ENCODE measurements around the gene ACTMAP.
"Not testable (repeated sequence)": the region's sequence is repeated elsewhere in the genome, so short reads cannot be mapped to it uniquely, and the experiment has no call there.

The ACTMAP gene

DNA sequence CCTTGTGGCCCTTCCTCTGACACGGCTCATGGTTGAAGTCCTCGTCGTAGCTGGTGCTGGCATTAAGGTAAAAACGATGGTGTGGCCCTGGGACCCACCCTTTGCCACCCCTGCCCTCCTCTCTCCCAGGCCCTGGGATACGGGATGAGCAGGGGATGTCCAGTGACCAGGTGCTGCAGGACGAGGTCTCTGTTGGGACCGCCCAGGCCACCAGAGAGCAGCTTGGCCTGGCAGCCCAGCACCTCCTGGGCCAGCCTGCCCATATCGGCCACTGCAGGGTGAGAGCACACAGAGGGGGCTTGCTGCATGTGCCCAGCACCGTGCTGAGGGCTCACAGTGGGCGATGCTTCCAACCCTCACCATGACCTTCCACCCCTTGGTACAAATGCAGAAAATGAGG, 6.4 kb downstream of the ACTMAP start:
- peaks cover 5% of the 10 kb centered on the region for H3K4me1 Mint-ChIP-seq (ENCODE audit: low read depth)
- no peaks in the 10 kb centered on the region for H3K27me3 Mint-ChIP-seq (ENCODE audit: low read depth)
- H3K4me3 Mint-ChIP-seq: no peak overlapping the region
- no peak overlapping the region for H3K27ac Mint-ChIP-seq
- DNase-seq (ENCODE audit: low spot score): no peak
- peaks cover under 1% of the 10 kb centered on the region for H3K36me3 Mint-ChIP-seq (ENCODE audit: low read depth)
- no peaks in the 10 kb centered on the region for H3K9me3 Mint-ChIP-seq

DNA sequence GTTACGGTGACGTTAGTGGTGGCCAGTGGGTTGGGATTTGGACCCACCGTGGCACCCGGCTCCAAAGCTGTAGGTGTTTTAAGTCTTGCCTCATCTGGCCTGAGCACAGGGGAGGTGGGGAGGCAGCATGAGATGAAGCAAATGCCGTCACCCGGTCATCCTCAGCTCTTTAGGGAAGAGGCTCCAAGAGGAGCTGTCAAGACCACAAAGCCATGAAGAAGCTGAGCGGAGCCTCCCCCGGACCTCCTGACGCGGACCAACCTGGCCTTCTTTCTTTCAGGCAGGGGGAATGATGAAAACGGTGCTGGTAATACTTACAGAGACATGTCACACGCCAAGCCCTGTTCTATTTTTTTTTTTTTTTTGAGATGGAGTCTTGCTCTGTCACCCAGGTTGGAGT, 7.4 kb downstream of the ACTMAP start:
- Mint-ChIP-seq H3K9me3 (no peaks in the 10 kb centered on the region), H3K27me3 (ENCODE audit: low read depth) (no peaks in the 10 kb centered on the region), H3K36me3 (ENCODE audit: low read depth) (peaks cover 4% of the 10 kb centered on the region), H3K27ac (no peak overlapping the region), H3K4me1 (ENCODE audit: low read depth) (peaks cover 3% of the 10 kb centered on the region), H3K4me3 (no peak overlapping the region)
- no peak for DNase-seq (ENCODE audit: low spot score)

DNA sequence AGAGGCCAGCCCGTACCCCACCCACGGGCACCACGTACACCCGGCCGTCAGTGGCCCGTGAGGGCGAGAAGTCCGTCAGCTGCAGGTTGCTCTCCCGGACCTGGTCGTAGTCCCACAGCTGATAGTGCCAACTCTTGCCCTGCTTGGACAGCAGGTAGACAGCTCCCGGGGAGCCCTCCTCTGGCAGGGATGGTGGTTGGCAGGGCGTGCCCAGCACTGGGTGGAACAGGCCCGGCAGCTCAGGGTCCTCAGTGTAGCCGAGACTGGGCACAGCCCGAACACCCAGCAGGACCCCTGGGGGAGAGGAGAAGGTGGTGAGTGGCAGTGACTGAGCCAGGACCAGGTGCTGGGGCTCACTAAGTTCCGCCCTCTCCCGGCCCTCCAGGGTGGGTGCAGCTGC, 7.8 kb downstream of the ACTMAP start:
- no peak for DNase-seq (ENCODE audit: low spot score)
- Mint-ChIP-seq H3K36me3 (ENCODE audit: low read depth) (peaks cover 6% of the 10 kb centered on the region), H3K27me3 (ENCODE audit: low read depth) (no peaks in the 10 kb centered on the region), H3K4me3 (no peak overlapping the region), H3K27ac (no peak overlapping the region), H3K4me1 (ENCODE audit: low read depth) (peaks cover 3% of the 10 kb centered on the region), H3K9me3 (no peaks in the 10 kb centered on the region)

DNA sequence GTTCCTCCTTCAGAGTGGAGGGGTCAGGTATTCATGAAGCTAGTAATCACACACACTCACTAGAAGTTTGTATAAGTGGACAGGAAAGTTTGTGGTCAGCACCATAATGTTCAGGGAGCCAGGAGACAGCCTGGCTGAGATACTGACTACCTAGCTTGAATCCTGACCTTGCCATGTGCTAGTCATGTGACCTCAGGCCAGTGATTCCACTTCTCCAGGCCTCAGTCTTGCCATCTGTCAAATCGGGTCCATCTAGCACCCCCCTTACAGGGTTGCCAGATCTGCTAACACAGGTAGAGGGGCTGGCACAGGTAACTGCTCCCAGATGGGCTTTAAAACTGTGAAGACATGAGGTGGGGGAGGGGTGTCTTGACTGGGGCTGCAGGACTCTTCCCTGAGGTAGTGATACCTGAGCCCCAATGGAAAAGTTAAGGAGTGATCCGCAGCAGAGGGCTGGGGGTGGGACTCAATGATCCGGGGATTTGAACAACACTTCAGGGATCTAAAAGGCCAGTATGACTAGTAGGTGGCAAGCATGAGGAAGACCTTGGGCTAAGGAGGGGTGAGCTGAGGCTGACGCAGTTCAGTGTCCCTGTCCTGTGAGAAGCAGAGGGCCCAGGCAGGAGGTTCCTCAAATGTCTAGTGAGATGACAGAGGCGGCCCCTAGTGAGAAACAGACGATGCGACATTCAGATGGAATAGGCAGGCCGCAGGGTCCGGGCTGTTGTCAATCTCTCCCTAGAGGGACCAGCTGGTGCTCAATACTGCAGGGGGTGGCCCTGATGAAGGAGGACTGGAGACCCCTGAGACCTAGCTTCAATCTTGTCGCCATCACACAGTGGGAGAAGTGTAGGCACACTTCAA, 8.5 kb downstream of the ACTMAP start:
- Mint-ChIP-seq H3K4me3 (no peak overlapping the region), H3K4me1 (ENCODE audit: low read depth) (peaks cover 3% of the 10 kb centered on the region), H3K27me3 (ENCODE audit: low read depth) (no peaks in the 10 kb centered on the region), H3K36me3 (ENCODE audit: low read depth) (peaks cover 8% of the 10 kb centered on the region), H3K27ac (no peak overlapping the region), H3K9me3 (no peaks in the 10 kb centered on the region)
- DNase-seq (ENCODE audit: low spot score): no peak

DNA sequence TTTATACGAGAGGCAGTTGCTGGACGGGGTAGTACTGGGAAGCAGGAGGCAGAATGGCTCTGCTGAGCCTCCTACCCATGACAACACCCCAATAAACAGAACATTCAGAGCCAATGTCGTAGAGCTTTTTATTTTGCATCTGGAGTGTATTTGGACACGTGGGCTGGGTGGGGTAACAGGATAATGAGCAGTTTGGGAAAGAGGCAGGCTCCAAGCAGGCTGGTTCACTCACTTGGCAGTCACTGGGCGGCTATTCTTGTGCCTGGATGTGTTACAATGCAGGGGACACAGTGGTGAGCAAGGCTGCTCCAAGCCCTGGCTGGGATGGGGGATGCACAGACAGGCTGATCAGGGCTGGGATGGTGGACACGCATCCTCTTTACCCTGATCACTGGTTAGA, 9.5 kb downstream of the ACTMAP start:
- Mint-ChIP-seq H3K36me3 (ENCODE audit: low read depth) (peaks cover 8% of the 10 kb centered on the region), H3K9me3 (no peaks in the 10 kb centered on the region), H3K4me3 (no peak overlapping the region), H3K27ac (peak overlapping the region; percentile 4), H3K27me3 (ENCODE audit: low read depth) (no peaks in the 10 kb centered on the region), H3K4me1 (ENCODE audit: low read depth) (peaks cover 3% of the 10 kb centered on the region)
- DNase-seq (ENCODE audit: low spot score): no peak

DNA sequence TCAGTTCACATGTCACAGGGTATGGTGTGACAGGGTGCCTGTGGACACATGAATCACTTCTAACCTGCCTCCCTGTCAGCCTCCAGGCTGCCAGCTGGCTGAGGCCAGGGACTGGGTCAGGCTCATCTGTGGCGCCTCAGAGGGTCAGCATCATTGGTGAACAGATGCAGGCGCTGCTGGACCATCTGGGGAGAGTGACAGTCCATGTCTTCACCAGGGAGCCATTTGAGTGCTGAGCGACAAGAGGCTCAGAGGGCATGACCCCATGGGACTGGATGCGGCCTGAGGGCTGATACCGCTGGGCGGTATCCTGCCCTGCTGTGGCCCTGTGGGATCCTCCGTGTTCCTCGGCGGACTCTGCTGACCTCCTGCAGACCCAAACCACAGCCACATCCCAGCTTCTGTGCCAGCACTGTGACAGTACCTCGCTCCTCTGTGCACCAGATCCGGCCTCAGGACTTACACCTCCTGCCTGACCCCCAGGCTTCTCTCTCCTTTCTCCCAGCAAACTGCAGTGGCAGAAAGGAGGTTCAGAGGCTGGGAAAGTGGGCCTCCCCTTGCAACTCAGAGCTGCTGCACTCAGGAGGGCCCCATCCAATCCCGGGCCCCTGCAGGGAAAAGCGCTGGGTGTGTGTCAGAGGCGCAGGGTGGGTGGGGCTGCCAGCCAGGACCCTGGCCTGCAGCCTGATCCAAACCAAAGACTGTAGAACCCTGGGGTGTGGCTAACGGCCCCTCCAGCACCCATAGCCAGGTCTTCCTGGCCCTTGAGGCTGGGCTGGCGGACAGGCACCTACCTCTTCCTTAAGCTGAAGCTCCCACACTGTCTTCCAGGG, 10.2 kb downstream of the ACTMAP start:
- Mint-ChIP-seq H3K4me3 (no peak overlapping the region), H3K27me3 (ENCODE audit: low read depth) (no peaks in the 10 kb centered on the region), H3K9me3 (no peaks in the 10 kb centered on the region), H3K27ac (no peak overlapping the region), H3K36me3 (ENCODE audit: low read depth) (peaks cover 15% of the 10 kb centered on the region), H3K4me1 (ENCODE audit: low read depth) (peaks cover 3% of the 10 kb centered on the region)
- DNase-seq (ENCODE audit: low spot score): no peak

DNA sequence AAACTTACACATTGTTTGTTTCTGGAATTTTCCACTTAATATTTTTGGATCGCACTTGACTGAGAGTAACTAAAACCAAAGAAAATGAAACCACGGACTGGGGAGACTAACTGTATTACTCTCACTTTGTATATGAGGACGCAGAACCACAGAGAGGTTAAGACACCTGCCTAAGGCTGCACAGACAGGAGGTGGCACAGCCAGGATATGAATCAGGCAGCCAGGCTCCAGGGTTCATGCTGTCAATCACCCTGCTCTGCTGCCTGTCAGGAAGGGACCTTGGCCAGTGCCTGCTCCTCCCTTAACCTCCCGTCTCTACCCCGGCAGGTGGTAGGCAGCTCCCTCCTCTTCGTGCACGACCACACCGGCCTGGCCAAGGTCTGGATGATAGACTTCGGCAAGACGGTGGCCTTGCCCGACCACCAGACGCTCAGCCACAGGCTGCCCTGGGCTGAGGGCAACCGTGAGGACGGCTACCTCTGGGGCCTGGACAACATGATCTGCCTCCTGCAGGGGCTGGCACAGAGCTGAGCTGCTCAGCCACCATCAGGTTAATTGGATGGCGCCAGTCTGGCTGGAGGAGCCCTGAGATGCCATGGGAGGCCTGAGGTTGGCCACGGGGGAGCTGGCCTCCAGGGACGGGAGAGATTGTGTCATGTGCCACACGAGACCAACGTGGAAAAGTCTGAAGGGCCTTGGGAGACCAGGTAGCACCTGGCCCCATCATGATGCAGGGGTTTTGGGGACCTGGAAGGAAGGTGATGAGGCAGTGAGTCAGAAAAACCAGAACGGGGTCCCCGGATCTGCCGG, 11.0 kb downstream of the ACTMAP start:
- no peak overlapping the region for H3K4me3 Mint-ChIP-seq
- no peaks in the 10 kb centered on the region for H3K9me3 Mint-ChIP-seq
- no peak for DNase-seq (ENCODE audit: low spot score)
- H3K27ac Mint-ChIP-seq: no peak overlapping the region
- peaks cover 3% of the 10 kb centered on the region for H3K4me1 Mint-ChIP-seq (ENCODE audit: low read depth)
- H3K36me3 Mint-ChIP-seq (ENCODE audit: low read depth): peaks cover 17% of the 10 kb centered on the region
- no peaks in the 10 kb centered on the region for H3K27me3 Mint-ChIP-seq (ENCODE audit: low read depth)

DNA sequence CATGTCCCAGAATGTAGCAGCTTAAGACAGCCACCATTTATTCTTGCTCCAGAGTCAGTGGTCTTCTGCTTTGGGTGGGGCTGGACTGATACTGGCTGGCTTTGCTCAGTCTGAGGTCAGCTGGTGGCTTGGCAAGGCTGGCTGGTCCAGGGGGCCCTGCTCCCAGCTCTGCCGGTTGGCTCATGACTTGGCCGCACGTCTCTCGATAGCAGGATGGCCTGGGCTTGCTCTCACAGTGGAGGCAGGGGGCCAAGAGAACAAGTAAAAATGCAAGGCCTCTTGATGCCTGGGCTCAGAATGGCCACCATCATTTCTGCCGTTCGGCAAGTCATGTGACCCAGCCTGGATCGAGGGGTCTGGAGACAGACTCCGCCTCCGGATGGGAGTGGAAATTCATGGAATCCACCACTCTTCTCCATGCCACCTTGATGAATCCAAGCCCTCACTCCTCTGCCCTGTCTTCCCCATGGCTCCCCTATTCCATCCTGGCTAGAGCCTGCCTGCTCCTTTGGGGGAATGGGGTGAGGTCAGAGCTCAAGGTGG, 13.1 kb downstream of the ACTMAP start:
- Mint-ChIP-seq H3K4me3 (no peak overlapping the region), H3K9me3 (no peaks in the 10 kb centered on the region), H3K27me3 (ENCODE audit: low read depth) (no peaks in the 10 kb centered on the region), H3K36me3 (ENCODE audit: low read depth) (peaks cover 27% of the 10 kb centered on the region), H3K4me1 (ENCODE audit: low read depth) (peaks cover 3% of the 10 kb centered on the region), H3K27ac (no peak overlapping the region)
- no peak for DNase-seq (ENCODE audit: low spot score)

DNA sequence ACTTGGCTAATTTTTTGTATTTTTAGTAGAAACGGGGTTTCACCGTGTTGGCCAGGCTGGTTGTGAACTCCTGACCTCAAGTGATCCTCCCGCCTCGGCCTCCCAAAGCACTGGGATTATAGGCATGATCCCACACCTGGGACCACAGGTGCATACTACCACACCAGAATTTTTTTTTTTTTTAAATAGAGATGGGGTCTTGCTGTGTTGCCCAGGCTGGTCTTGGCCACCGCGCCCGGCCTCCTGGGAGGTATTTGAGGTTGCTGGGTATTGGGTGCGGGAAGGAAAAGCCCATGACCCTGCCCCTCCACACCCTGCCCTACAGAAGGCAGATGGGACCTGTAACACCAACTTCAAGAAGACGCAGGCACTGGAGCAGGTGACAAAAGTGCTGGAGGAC, 13.6 kb downstream of the ACTMAP start:
- Mint-ChIP-seq H3K36me3 (ENCODE audit: low read depth) (peaks cover 27% of the 10 kb centered on the region), H3K4me3 (no peak overlapping the region), H3K27me3 (ENCODE audit: low read depth) (no peaks in the 10 kb centered on the region), H3K9me3 (no peaks in the 10 kb centered on the region), H3K27ac (no peak overlapping the region), H3K4me1 (ENCODE audit: low read depth) (peaks cover 3% of the 10 kb centered on the region)
- no peak for DNase-seq (ENCODE audit: low spot score)

DNA sequence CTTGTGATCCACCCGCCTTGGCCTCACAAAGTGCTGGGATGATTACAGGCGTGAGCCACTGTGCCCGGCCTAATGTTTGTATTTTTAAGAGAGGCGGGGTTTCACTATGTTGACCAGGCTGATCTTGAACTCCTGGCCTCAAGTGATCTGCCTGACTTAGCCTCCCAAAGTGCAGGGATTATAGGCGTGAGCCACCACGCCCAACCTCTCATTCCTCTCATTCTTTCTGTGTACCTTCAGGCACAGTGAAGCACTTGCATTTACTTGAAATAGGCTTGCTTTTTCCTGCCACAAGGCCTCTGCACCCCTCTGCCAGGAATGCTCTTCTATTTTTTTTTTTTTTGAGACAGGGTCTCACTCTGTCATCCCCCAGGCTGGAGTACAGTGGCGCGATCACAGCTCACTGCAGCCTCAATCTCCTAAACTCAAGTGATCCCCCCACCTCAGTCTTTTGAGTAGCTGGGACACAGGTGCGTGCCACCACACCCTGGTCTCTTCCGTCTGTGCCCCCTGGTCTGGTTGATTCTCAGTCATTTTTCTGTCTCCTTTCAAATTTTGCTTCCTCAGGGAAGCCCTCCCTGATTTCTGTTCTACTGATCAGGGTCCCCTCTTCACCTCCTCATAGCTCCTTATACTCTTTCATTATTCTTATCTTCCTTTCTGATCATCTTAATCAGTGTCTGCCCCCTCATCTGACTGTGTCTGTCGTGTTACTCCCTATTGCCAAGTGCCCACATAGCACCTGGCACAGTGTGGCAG, 15.1 kb downstream of the ACTMAP start:
- H3K27ac Mint-ChIP-seq: no peak overlapping the region
- no peaks in the 10 kb centered on the region for H3K27me3 Mint-ChIP-seq (ENCODE audit: low read depth)
- H3K4me3 Mint-ChIP-seq: no peak overlapping the region
- peaks cover 35% of the 10 kb centered on the region for H3K36me3 Mint-ChIP-seq (ENCODE audit: low read depth)
- no peaks in the 10 kb centered on the region for H3K9me3 Mint-ChIP-seq
- no peak for DNase-seq (ENCODE audit: low spot score)
- H3K4me1 Mint-ChIP-seq (ENCODE audit: low read depth): peaks cover 3% of the 10 kb centered on the region

DNA sequence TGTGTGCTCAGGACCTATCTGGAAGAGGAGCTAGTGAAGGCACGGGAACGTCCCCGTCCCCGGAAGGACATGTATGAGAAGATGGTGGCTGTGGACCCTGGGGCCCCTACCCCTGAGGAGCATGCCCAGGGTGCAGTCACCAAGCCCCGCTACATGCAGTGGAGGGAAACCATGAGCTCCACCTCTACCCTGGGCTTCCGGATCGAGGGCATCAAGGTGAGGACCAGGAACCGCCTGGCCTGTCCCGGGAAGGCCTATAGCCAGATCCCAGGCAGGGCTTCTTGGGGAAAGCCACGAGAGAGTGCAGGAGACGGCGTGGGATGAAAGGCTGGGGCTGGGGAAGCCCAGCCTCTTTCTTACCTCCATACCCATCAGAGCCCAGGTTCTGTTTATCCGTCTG, 17.1 kb downstream of the ACTMAP start:
- no peaks in the 10 kb centered on the region for H3K27me3 Mint-ChIP-seq (ENCODE audit: low read depth)
- H3K9me3 Mint-ChIP-seq: no peaks in the 10 kb centered on the region
- no peak for DNase-seq (ENCODE audit: low spot score)
- peaks cover 34% of the 10 kb centered on the region for H3K36me3 Mint-ChIP-seq (ENCODE audit: low read depth)
- H3K4me1 Mint-ChIP-seq (ENCODE audit: low read depth): no peaks in the 10 kb centered on the region
- H3K27ac Mint-ChIP-seq: no peak overlapping the region
- no peak overlapping the region for H3K4me3 Mint-ChIP-seq

DNA sequence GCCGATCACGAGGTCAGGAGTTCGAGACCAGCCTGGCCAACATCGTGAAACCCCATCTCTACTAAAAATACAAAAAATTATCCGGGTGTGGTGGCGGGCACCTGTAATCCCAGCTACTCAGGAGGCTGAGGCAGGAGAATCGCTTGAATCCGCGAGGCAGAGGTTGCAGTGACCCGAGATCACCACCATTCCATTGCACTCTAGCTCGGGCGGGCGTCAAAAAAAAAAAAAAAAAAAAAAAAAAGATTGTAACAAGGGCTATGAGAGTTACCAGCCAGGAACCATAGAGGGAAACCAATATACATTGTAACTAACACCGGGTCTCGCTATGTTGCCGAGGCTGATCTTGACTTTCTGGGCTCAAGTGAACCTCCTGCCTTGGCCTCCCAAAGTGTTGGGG, 18.0 kb downstream of the ACTMAP start:
- H3K4me3 Mint-ChIP-seq; DNase-seq (ENCODE audit: low spot score); H3K9me3 Mint-ChIP-seq; H3K27me3 Mint-ChIP-seq (ENCODE audit: low read depth); H3K27ac Mint-ChIP-seq; H3K4me1 Mint-ChIP-seq (ENCODE audit: low read depth): not testable (repeated sequence)
- peaks cover 30% of the 10 kb centered on the region for H3K36me3 Mint-ChIP-seq (ENCODE audit: low read depth)

DNA sequence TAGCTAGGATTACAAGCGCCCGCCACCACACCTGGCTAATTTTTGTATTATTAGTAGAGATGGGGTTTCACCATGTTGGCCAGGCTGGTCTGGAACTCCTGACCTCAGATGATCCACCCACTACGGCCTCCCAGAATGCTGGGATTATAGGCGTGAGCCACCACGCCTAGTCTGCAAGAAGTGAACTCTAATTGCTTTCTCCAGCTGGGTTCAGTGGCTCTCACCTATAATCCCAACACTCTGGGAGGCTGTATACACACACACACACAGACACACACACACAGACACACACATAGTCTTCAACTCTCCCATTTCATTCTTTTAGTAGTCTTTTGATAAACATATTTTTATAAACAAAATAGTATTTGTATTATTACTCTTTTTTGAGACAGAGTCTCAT, 20.2 kb downstream of the ACTMAP start:
- not testable (repeated sequence) for H3K4me3 Mint-ChIP-seq; H3K9me3 Mint-ChIP-seq; H3K27ac Mint-ChIP-seq; H3K4me1 Mint-ChIP-seq (ENCODE audit: low read depth); H3K27me3 Mint-ChIP-seq (ENCODE audit: low read depth); DNase-seq (ENCODE audit: low spot score)
- H3K36me3 Mint-ChIP-seq (ENCODE audit: low read depth): peaks cover 30% of the 10 kb centered on the region

Measured in T-helper 2 cell treated with Interferon-gamma antibody and Interleukin-4, amounts not matched to agents 5 μg/mL and 100 μg/mL, for 36 hours (primary cell).